GM18907 (cell line): ENCODE results near the gene RAPGEF2.
"Not testable (repeated sequence)": the region's sequence is repeated elsewhere in the genome, so short reads cannot be mapped to it uniquely, and the experiment has no call there.

Experiments
- ATAC-seq: cut with Tn5 transposase; IDR thresholded peaks from one replicate; pipeline ENCODE4 v1.9.1; 2021; ENCODE audit warnings: mild to moderate bottlenecking, moderate library complexity; ENCODE audit not compliant: unreplicated experiment

RAPGEF2 gene

DNA sequence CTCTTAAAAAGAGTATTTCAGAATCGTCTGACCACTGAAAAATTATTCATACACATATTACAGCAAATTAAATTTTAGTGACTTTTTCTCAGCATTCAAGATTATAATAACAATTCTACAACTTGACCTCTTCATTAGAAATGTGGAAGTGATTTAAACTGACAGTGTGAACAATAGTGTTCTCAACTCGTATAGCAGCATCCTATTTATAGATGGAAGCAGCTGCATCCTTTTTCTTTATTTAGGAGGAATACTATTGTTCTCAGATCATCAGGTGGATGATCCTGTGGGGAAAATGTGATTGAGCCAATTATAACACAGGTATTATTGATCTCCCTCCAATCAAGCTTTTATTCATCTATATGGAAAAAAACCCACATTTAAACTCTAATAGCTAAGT, 56.7 kb downstream of the RAPGEF2 start:
- no peak for ATAC-seq

DNA sequence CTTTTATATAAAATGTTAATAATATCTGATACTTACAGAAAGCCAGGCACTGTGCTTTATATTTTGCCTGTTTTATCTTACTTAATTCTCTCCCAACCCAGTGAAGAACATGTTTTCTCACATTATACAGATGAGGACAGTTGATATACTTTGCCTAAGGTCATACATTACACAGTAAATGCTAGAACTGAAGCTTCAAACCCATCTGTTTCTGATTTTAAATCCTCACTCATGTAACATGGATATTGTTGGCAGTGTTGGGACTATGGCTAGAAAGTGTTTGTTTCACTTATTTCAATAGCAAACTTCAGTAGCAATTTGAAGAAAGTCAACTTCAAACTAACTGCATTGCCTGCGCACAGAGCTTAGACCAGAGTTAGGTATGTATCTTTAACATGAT, 57.4 kb downstream of the RAPGEF2 start:
- ATAC-seq: no peak

DNA sequence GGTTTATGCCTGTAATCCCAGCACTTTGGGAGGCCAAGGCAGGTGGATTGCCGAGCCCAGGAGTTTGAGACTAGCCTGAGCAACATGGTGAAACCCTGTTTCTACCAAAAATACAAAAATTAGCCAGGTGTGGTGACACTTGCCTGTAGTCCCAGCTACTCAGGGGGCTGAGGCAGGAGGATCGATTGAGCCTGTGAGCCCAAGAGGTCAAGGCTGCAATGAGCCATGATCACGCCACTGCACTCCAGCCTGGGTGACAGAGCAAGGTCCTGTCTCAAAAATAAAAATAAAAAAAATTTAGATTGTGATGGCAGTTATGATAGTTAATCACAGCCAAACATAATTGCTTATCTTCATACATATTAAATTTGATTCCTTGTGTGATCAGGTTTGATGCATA, 58.6 kb downstream of the RAPGEF2 start:
- ATAC-seq: not testable (repeated sequence)

DNA sequence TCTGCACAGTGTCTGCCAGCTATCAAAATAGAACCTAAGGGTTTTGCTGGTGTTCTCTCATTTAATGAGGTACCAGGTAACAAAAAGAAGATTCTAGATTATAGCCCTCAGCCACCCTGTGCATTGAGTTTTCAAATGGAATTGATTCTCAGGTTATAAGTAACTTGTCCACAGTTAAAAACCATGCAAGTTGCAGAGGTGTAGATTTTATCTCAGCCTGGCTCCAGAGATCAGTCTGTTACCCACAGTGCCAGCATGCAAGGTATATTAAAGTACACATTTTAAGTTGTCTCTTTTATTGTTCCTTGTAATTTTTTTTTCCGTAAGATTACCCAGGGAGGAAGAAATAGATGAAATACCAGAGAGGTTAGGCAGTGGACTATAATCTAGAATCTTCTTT, 59.7 kb downstream of the RAPGEF2 start:
- ATAC-seq: no peak

DNA sequence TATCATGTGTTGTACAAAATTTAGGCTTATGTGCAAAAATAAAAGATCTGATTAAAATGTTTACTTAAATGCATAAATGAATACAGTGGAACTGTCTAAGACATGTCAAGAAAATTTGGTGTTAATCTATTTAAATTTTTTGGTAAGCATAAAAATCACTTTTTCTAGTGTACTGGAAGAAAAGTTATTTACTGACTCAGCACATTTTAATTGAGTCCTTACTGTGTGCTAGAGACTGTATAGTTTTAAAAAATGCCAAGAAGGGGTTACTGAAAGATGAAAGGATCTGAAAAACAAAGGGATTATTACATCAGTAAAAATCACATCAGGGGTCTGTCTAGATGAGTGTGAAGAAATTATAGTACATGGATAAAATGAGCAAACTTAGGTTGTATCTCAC, 60.6 kb downstream of the RAPGEF2 start:
- ATAC-seq: no peak

DNA sequence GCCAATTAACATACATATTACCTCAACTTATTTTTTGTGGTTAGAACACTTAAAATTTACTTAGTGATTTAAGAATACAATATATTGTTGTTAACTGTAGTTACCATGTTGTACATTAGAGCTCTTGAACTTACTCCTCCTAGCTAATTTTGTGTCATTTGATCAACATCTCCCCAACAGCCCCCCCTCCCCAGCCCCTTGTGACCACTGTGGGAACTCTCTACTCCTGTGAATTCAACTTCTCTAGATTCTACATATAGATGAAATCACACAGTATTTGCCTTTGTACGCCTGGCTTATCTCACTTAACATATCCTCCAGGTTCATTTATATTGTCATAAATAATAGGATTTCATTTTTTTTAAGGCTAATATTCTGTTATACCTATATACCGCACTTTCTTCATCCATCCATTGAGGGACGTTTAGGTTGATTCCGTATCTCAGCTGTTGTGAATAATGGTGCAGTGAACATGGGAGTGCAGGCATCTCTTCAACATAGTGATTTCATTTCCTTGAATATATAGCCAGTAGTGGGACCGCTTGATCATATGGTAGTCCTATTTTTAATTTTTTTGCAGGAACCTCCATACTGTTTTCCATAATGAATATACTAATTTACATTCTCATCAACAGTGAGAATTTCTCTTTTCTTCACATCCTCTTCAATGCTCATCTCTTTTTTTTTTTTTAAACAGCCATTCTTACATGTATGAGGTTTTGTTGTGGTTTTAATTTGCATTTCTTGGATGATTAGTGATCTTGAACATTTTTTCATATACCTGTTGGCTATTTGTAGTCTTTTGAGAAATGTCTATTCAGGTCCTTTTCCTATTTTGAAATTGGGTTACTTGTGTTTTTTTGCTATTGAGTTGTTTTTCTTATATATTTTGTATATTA, 66.8 kb downstream of the RAPGEF2 start:
- peak; percentile 61 for ATAC-seq

DNA sequence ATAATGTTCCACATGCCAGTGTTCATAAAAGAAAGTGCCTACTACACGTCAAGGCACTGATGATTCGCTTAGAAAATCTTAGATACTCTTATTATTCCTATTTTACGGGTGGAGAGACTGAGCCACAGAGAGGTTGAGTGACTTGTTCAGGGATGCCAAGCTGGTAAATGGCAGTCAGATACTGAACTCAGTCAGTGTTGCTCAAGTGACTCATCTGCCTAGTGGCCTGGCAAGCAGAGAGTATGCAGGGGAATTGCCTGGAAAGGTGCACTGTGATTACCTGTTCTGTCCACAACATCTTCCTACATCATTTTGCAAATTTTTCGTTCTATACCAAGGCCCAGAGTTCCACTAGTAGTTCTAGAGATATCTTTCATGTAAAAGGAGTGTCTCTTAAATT, 68.4 kb downstream of the RAPGEF2 start:
- ATAC-seq: peak; percentile 19

DNA sequence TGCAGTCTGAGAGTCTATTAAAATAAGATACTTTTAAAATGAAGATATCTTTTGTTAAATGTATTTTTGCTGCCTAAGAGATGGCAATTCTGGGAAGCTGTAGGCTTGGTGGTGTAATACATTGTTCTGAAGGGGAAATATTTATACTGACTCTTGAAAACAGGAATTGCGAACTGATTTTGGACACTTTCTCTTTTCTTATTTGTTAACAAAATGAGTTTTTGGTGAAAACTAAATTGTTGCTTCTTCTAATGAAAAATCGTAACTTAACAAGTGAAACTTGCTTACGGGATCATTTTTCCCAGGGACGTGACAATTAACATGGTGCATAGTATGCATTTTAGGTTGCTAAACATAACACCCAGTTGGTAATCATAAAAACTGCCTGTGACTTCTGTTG, 71.0 kb downstream of the RAPGEF2 start:
- no peak for ATAC-seq

DNA sequence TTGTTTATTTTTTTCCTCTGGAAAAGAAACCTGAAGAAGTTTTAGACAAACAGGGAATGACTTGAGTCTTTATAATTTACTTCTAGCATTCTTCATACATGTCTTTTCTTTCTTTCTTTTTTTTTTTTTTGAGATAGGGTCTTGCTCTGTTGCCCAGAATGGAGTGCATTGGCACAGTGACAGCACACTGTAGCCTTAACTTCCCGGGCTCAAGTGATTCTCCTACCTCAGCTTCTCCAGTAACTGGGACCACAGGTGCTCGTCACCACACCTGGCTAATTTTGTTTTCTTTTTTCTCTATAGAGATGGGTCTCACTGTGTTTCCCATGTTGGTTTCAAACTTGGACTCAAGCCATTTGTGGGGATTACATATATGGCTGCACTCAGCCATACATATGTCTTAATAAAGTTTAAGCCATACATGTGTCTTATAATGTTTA, 71.8 kb downstream of the RAPGEF2 start:
- ATAC-seq: no peak

DNA sequence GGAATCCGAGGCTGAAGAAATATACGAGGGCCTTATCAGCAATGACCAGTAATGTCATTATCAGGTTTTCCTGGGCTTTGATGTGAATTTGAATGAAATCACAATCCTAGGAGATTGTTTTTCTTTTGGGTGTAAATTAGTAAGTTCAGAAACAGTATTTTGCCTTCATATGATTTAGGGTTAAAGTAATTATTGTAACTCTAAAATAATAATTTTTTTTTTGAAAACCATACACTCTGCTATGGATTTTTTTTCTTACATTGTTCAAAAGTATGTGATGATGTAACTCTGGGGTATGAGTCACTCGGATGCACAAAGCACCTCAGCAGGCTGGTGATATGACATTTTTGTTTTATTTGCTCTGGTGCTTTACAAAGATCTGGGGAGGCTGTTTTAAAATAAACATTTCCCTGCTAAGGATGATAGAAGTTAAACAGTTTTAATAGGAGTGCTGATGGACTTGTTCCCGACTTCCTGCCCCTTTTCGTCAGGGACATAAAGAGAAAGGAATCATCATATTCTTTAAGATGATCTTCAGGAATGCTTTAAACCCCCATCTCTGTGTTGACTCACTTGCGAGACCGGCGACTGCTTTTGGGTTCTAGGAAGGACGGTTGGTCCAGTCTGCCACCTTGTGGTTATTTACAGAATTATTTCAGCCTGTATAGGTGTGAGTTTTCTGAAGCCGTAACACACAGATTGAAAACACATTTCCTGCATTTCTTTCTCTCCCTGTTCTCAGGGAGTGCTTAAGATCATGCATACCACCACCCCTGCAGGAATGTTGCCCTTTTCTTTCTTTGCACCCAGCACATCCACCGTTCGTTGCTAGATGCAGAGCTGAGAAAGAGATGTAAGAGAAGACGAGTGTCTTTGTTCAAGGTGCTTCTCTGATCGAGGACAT, 72.5 kb downstream of the RAPGEF2 start:
- peak; percentile 58 for ATAC-seq

DNA sequence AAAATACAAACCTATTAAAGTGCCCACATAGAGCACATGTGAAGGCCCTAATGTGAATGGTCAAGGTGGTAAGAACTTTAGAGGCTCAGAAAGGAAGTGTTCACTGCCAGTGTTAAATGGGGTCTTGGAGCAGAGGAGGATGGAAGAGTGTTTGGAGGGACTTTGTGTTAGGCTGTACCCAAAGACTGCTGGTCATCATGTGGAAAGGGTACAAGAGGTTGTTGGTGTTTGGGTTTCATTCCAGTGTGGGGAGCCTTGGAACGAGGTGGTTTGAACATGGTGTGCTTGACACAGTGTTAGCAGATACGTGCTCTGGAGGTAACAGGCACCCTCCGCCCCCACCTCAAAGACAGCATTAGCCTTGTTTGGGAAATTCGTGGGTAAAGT, 73.1 kb downstream of the RAPGEF2 start:
- ATAC-seq: peak; percentile 2

DNA sequence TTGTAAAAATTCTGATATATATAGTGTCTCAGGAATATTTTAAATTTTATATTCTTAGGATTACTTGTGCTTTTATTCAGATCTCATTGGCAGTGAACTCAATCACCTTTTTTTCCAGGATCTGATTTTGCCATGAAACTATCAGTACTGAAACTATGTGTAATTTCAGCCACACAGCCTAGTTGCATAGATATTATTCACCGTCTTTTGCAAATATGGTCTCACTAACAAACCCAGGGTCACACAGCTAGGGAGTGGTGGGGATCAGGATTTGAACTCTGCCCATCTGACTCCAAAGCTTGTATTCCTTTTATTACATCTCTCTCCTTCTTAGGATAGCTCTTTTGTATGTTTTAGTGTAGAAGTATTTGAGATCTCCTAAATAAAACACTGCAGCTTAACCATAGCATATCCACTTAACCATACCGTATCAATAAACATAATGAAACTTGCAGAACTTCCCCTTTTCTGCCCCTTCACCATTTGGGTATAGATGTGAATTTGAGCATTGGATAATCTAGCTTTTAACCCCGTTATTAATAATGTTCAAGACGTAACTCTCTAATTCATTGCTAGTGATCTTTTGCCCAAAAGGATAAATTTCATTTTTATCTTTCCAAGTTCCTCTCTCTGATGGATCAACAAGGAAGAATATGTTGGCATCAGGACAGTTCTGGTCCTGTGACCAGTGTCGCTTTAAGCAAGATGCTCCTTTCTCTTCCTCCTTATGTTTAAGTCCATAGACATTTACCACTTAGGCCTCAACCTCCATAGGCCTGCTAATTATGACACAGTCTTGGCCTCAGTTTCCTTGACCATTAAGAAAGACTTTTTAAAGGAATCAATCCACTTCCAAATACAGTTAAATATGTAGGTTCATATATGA, 74.6 kb downstream of the RAPGEF2 start:
- peak; percentile 47 for ATAC-seq

DNA sequence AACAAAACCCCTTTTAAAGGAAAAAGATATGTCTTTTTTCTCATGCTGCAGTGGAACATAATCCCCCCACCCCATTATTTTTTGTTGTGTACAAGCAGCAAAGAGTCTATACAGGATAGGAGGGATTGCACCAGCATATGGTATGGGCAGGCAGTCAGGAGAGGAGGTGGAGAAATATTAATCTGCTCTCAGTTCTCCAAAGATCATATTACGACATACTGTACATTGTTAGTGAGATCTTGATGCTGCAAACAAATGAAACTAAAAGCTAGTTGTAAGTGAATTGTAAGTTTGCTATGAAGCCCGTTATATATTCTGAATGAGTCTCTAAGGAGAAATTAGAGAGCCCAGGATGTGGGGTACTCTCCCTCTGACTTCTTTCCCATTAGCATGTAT, 75.3 kb downstream of the RAPGEF2 start:
- ATAC-seq: peak; percentile 37

DNA sequence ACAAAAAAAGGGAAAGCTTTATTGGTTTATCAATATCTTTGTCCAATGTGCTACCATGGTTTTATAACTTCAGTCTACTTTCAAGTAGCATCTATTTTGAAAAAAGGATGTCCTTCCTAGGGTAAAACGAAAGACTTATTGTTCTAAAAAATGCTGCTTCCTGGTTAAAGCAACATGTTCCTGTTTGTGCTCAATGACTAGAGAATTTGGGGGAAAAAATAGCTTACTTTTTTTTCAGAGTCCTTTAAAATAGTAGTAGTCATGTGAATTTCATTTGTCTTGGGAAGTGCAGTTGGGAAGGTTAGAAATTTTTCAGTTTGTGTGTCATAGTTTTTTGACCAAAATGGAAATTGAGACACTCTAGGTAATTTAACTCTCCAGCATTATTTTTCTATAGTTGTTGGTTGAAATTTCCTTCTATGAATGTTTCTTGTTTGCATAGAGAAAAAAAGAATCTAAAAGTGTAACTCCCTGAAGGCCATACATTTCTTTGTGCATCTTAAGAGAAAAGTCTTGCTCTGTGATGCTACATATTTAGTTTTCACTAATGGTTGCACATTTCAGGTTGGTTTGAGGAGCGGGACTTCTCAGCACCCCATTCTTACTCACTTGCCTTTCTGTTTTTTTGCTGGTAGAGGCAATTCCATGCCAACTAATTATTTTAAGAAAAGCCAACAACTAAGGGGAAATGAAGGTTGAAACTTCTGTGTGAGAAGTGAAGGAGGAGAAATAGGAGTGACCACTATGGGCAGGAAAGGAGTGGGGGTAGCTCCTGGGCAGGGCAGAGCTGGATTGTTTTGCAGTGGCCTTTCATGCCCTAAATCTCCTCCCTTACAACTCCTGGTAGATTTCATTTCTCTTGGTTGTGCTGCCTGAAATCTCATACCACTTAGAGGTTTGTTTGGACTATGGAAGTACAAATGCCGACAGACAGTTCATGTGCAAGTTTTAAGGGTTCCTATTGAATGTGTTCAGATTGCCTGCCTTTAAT, 76.4 kb downstream of the RAPGEF2 start:
- no peak for ATAC-seq

DNA sequence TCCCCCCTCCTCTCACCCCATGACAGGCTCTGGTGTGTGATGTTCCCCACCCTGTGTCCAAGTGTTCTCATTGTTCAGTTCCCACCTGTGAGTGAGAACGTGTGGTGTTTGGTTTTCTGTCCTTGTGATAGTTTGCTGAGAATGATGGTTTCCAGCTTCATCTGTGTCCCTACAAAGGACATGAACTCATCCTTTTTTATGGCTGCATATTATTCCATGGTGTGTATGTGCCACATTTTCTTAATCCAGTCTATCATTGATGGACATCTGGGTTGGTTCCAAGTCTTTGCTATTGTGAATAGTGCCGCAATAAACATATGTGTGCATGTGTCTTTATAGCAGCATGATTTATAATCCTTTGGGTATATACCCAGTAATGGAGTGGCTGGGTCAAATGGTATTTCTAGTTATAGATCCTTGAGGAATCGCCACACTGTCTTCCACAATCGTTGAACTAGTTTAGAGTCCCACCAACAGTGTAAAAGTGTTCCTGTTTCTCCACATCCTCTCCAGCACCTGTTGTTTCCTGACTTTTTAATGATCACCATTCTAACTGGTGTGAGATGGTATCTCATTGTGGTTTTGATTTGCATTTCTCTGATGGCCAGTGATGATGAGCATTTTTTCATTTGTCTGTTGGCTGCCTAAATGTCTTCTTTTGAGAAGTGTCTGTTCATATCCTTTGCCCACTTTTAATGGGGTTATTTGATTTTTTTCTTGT, 81.2 kb downstream of the RAPGEF2 start:
- not testable (repeated sequence) for ATAC-seq

DNA sequence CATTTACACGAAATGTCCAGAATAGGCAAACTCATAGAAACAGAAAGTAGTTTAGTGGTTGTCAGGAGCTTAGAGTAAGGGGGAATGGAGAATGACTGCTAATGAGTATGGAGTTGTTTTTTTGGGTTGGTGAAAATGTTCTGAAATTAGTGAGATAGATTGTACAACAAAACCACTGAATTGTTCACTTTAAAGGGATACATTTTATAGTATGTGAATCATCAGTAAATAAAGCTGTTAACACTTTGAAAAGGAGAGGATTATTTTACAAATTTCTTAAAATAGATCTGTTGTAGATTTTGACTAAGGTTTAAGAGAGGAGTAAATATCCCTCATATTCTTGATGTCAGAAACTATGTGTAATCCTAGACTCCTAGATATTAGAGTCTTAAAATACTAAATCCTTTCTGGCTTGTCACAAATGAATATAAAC, 82.7 kb downstream of the RAPGEF2 start:
- no peak for ATAC-seq

DNA sequence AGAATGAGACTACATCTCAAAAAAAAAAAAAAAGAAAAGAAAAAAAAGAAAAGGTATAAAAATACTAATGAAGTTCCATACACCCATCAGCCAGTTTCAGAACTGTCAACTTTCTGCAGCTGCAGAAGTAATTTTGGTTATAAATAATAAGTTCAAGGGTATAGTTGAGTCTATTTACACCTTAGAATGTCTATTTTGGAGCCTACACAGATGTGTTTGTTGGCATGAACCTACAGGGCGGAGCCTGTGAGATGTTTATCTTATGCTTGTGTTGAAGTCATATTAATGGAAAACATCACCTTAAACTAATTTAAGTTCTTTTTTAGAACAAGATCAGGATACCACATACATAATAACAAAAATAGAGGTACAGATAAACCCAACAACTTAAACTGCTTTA, 85.8 kb downstream of the RAPGEF2 start:
- ATAC-seq: no peak

DNA sequence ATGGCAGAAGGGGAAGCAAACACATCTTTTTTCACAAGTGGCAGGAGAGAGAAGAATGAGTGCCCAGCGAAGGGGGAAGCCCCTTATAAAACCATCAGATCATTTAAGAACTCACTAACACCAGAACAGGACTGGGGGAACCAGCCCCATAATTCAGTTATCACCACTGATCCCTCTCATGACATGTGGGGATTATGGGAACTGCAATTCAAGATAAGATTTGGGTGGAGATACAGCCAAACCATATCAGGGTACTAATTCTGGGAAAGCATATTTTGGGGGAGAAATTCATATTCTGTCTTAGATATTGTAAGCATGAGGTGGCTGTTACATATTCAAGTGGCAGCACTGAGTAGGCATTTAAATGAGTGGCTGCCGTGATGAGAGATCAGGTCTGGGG, 87.8 kb downstream of the RAPGEF2 start:
- no peak for ATAC-seq

DNA sequence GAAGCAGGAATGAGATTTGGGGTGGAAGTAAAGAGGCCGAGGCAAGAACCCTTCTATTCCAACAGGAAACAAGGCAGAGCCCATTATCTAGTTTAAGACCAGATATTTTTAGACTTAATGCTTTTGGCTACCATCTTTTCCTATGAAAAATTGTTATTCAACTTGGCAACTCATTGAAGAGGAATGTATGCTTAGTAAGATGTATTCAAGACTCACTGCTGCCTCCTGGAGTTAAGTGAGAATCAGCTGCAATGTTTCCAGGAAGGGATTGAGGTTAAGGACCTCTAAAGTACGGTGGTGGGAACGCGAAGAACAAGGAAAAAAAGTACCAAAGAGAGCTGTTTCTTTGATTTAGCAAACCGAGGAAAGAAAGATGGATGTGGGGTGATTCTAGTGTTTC, 89.1 kb downstream of the RAPGEF2 start:
- ATAC-seq: no peak
